H1 (cell line): Measurements from ENCODE around the gene PDE4D. TPM values are rescaled to one million over a fixed set of nuclear protein-coding genes. Genes with fewer than 3 reads are reported as not detected.

ENCODE experiments used
- CTCF ChIA-PET: fragments of 300-600 bp; sonication (Branson Sonifier 250); formaldehyde crosslinking; loops from one replicate; lab custom pipeline; 2021; ENCODE audit not compliant: partially characterized antibody; lab: Charles Lee
- POLR2A ChIA-PET: fragments of 300-600 bp; sonication (Branson Sonifier 250); formaldehyde crosslinking; loops from one replicate; lab custom pipeline; 2021; ENCODE audit warnings: inconsistent platforms; ENCODE audit not compliant: partially characterized antibody; lab: Charles Lee
- DNase-seq, 2 experiments: peaks; one replicate each; pipeline versions ENCODE4 v3.0.0 to v3.0.0-alpha.2; 2010 to 2022; ENCODE audit warnings: low spot score in 2 of 2, low read depth in 1 of 2, mixed read lengths in 1 of 2
- FAIRE-seq: peaks from 2 replicates; lab custom pipeline; 2011; peaks lifted over from hg19 to GRCh38; lab: Jason Lieb, UNC
- H2AFZ ChIP-seq: 2 replicates; pipeline ENCODE4 v1.8.1; 2012; ENCODE audit warnings: low read length, inconsistent platforms
- H2AK5ac ChIP-seq: 2 replicates; pipeline ENCODE4 v1.6.1; 2013; ENCODE audit warnings: low read depth, low read length
- H2BK120ac ChIP-seq: replicated peaks from 2 replicates; pipeline ENCODE3; 2013; ENCODE audit warnings: low read depth, low read length, inconsistent platforms
- H2BK12ac ChIP-seq: 2 replicates; pipeline ENCODE4 v1.6.1; 2013; ENCODE audit warnings: low read depth, low read length
- H2BK15ac ChIP-seq: 2 replicates; pipeline ENCODE4 v1.6.1; 2013; ENCODE audit warnings: low read length
- H2BK20ac ChIP-seq: 2 replicates; pipeline ENCODE4 v1.6.1; 2013; ENCODE audit warnings: low read length
- H2BK5ac ChIP-seq: 2 replicates; pipeline ENCODE4 v1.6.1; 2013; ENCODE audit warnings: low read depth, low read length
- H3K14ac ChIP-seq: 2 replicates; pipeline ENCODE4 v1.6.1; 2013; ENCODE audit warnings: inconsistent platforms; ENCODE audit not compliant: insufficient read length
- H3K18ac ChIP-seq: 2 replicates; pipeline ENCODE4 v1.6.1; 2013; ENCODE audit warnings: low read length; ENCODE audit errors: extremely low read depth
- H3K23ac ChIP-seq: 2 replicates; pipeline ENCODE4 v1.6.1; 2013; ENCODE audit warnings: inconsistent platforms; ENCODE audit not compliant: insufficient read length
- H3K23me2 ChIP-seq: 2 replicates; pipeline ENCODE4 v1.6.1; 2013; ENCODE audit warnings: low read depth, low read length
- H3K27ac ChIP-seq: 2 replicates; pipeline ENCODE4 v1.6.1; 2011; ENCODE audit warnings: low read depth, low read length, inconsistent platforms
- H3K27me3 ChIP-seq, 4 experiments: replicated peaks in 1 of 4; 1 replicate in 1 of 4; 2 replicates in 3 of 4; pipeline versions ENCODE4 v1.6.1 to v1.8.1; 2011 to 2013; ENCODE audit warnings: low read length in 3 of 4, mild to moderate bottlenecking in 3 of 4, inconsistent platforms in 2 of 4, mixed read lengths in 2 of 4, moderate library complexity in 1 of 4; ENCODE audit not compliant: control insufficient read depth in 3 of 4, insufficient read depth in 3 of 4; ENCODE audit errors: extremely low read depth in 1 of 4
- H3K36me3 ChIP-seq, 4 experiments: 2 replicates each; pipeline versions ENCODE4 v1.6.1 to v1.8.1; 2011 to 2013; ENCODE audit warnings: mild to moderate bottlenecking in 4 of 4, low read length in 3 of 4, moderate library complexity in 2 of 4, control low read depth in 1 of 4, inconsistent platforms in 1 of 4; ENCODE audit not compliant: insufficient read depth in 4 of 4, control insufficient read depth in 2 of 4
- H3K4ac ChIP-seq: replicated peaks from 2 replicates; pipeline ENCODE3; 2013; ENCODE audit warnings: low read length, low read depth, mixed read lengths, inconsistent platforms; ENCODE audit not compliant: insufficient read length
- H3K4me1 ChIP-seq, 4 experiments: replicated peaks in 1 of 4; 1 replicate in 1 of 4; 2 replicates in 3 of 4; pipeline versions ENCODE4 v1.6.1 to v1.8.1; 2011 to 2013; ENCODE audit warnings: low read length in 3 of 4, inconsistent platforms in 2 of 4, mixed read lengths in 1 of 4; ENCODE audit not compliant: insufficient read depth in 4 of 4, control insufficient read depth in 3 of 4
- H3K4me2 ChIP-seq, 2 experiments: 2 replicates each; pipeline versions ENCODE4 v1.6.1 to v1.8.1; 2011 to 2013; ENCODE audit warnings: low read depth in 2 of 2, low read length in 2 of 2, control low read depth in 1 of 2, inconsistent platforms in 1 of 2, mild to moderate bottlenecking in 1 of 2; ENCODE audit not compliant: insufficient read depth in 1 of 2
- H3K4me3 ChIP-seq, 4 experiments: fragments of 200-600, 300-600 bp in 1 of 4; sonication (generic), shearing (Covaris generic), sonication (Bioruptor Twin) in 1 of 4; 2 replicates each; pipeline versions ENCODE4 v1.5.1 to v1.8.1; 2011 to 2016; ENCODE audit warnings: low read length in 4 of 4, low read depth in 3 of 4, control low read depth in 2 of 4, inconsistent platforms in 2 of 4, mild to moderate bottlenecking in 2 of 4, mixed read lengths in 1 of 4, moderate library complexity in 1 of 4; ENCODE audit not compliant: insufficient read depth in 2 of 4; ENCODE audit errors: extremely low read depth in 1 of 4
- H3K56ac ChIP-seq: replicated peaks from 2 replicates; pipeline ENCODE3; 2013; ENCODE audit warnings: low read depth, mild to moderate bottlenecking, mixed read lengths, low read length, inconsistent platforms; ENCODE audit not compliant: insufficient read length
- H3K79me1 ChIP-seq: 2 replicates; pipeline ENCODE4 v1.6.1; 2013; ENCODE audit warnings: low read depth, low read length, control low read depth
- H3K79me2 ChIP-seq, 2 experiments: 2 replicates each; pipeline versions ENCODE4 v1.6.1 to v1.8.1; 2012 to 2013; ENCODE audit warnings: low read length in 2 of 2, mild to moderate bottlenecking in 2 of 2, inconsistent platforms in 1 of 2; ENCODE audit not compliant: insufficient read depth in 2 of 2, control insufficient read depth in 1 of 2
- H3K9ac ChIP-seq, 4 experiments: replicated peaks in 1 of 4; 1 replicate in 1 of 4; 2 replicates in 3 of 4; pipeline versions ENCODE4 v1.6.1 to v1.8.1; 2011 to 2013; ENCODE audit warnings: low read depth in 3 of 4, low read length in 3 of 4, control low read depth in 2 of 4, mild to moderate bottlenecking in 2 of 4, moderate library complexity in 2 of 4, inconsistent platforms in 1 of 4; ENCODE audit errors: extremely low read depth in 1 of 4
- H3K9me3 ChIP-seq, 2 experiments: 2 replicates each; pipeline versions ENCODE4 v1.6.1 to v1.8.1; 2012 to 2013; ENCODE audit warnings: mild to moderate bottlenecking in 2 of 2, moderate library complexity in 2 of 2, control low read depth in 1 of 2, inconsistent platforms in 1 of 2, low read depth in 1 of 2, low read length in 1 of 2, mixed read lengths in 1 of 2; ENCODE audit not compliant: insufficient read depth in 2 of 2
- H4K20me1 ChIP-seq, 2 experiments: replicated peaks in 1 of 2; 2 replicates each; pipeline versions ENCODE3 to v1.8.1; 2011 to 2013; ENCODE audit warnings: inconsistent platforms in 2 of 2, low read length in 2 of 2, mild to moderate bottlenecking in 1 of 2; ENCODE audit not compliant: insufficient read depth in 2 of 2, control insufficient read depth in 1 of 2
- H4K5ac ChIP-seq: 2 replicates; pipeline ENCODE4 v1.6.1; 2013; ENCODE audit warnings: low read length, low read depth, mixed read lengths, inconsistent platforms; ENCODE audit not compliant: insufficient read length
- H4K8ac ChIP-seq: 2 replicates; pipeline ENCODE4 v1.8.0; 2013; ENCODE audit warnings: mild to moderate bottlenecking, moderate library complexity, low read length, inconsistent platforms; ENCODE audit not compliant: insufficient read depth; ENCODE audit errors: extremely low read depth
- H4K91ac ChIP-seq: replicated peaks from 2 replicates; pipeline ENCODE3; 2013; ENCODE audit warnings: low read length, mixed read lengths, inconsistent platforms; ENCODE audit not compliant: insufficient read length
- EGR1 ChIP-seq: IDR thresholded peaks from 2 replicates; pipeline ENCODE4 v1.6.1; 2011; ENCODE audit warnings: low read depth, low read length, borderline replicate concordance
- GABPA ChIP-seq: IDR thresholded peaks from 2 replicates; pipeline ENCODE4 v1.6.1; 2011; ENCODE audit warnings: mild to moderate bottlenecking, low read length, moderate library complexity, borderline replicate concordance; ENCODE audit not compliant: insufficient read depth
- NANOG ChIP-seq: IDR thresholded peaks from 2 replicates; pipeline ENCODE4 v1.6.1; 2011; ENCODE audit warnings: low read length, low read depth, mild to moderate bottlenecking, inconsistent platforms; ENCODE audit not compliant: insufficient read depth, poor library complexity, severe bottlenecking
- SIX5 ChIP-seq: IDR thresholded peaks from 2 replicates; pipeline ENCODE4 v1.6.1; 2011; ENCODE audit warnings: mild to moderate bottlenecking, low read depth, low read length
- SP4 ChIP-seq: IDR thresholded peaks from 2 replicates; pipeline ENCODE4 v1.6.1; 2012; ENCODE audit warnings: low read length, inconsistent platforms
- ZNF274 ChIP-seq: IDR thresholded peaks from 2 replicates; pipeline ENCODE4 v1.7.0; 2012; ENCODE audit warnings: low read length, borderline replicate concordance; ENCODE audit errors: extremely low read depth
- WGBS, 2 experiments: shearing (Covaris generic) in 1 of 2; methylation state at CpG; one replicate each; pipeline versions ENCODE4 v1.1.6 to v1.1.7; 2013 to 2015; ENCODE audit warnings: low lambda C conversion rate in 2 of 2, mixed read lengths in 2 of 2, inconsistent platforms in 1 of 2, low coverage in 1 of 2, missing lambda C conversion rate in 1 of 2; ENCODE audit not compliant: insufficient replicate concordance in 2 of 2, insufficient coverage in 1 of 2, insufficient read length in 1 of 2; ENCODE audit errors: extremely low coverage in 1 of 2, missing lambda C conversion rate in 1 of 2; 5-methylcytosine and 5-hydroxymethylcytosine counted together
- polyA plus RNA-seq, 7 experiments: library from polyadenylated mRNA; depleted of rRNA in 3 of 7; stranded (reverse) in 5 of 7; unstranded in 2 of 7; fragments of >200 nt in 5 of 7; fragments of 200-250 nt in 2 of 7; gene quantifications; 1 replicate in 5 of 7; 2 replicates in 1 of 7; 4 replicates in 1 of 7; pipeline versions ENCODE4 v1.2.1 to v1.2.3, GENCODE V29; 2011 to 2013; ENCODE audit warnings: missing spikeins in 2 of 7, mixed read lengths in 2 of 7
- total RNA-seq: library from RNA; stranded (reverse); fragmentation: NEBNext Ultra II Directional; extraction: Animal tissue kit (Norgen Biotek cat#: 25700); gene quantifications from 2 replicates; pipeline ENCODE4 v1.2.1, GENCODE V29; 2021

PDE4D gene
- total and polyA plus RNA-seq, 2 of the 8 experiments (the other 6 are each of a cell fraction or from before 2014, with no cell fraction given), result 2.3 to 3.7 TPM

GRCh38 chr5:59128646-59129290, 764.8 kb downstream of the PDE4D start:
- FAIRE-seq (no peak), DNase-seq (no peak)
- no peaks in the 10 kb centered on the region for H4K20me1 ChIP-seq
- no peaks in the 10 kb centered on the region for H3K79me2 ChIP-seq
- no peak overlapping the region for H2AFZ ChIP-seq
- no peak for TF ChIP-seq NANOG
- TF ChIP-seq SP4, result no peak
- no peak for TF ChIP-seq EGR1
- no peak for TF ChIP-seq SIX5
- TF ChIP-seq ZNF274, result no peak
- no peak for TF ChIP-seq GABPA
- no peak overlapping the region for H4K8ac ChIP-seq
- H3K23ac ChIP-seq, result no peak overlapping the region
- H3K9ac ChIP-seq, result no peak overlapping the region
- POLR2A ChIA-PET, result interaction anchor here (1.0 to 1.3 kb wide), 2 partner anchors 8 to 22 kb away, joined by 3 read pairs; no protein-coding TSS in a partner anchor
- no peak overlapping the region for H3K4ac ChIP-seq
- no peak overlapping the region for H4K5ac ChIP-seq
- H2BK5ac ChIP-seq, result no peak overlapping the region
- H3K4me1 ChIP-seq, result peaks cover 5 to 23% (median 19%) of the 10 kb centered on the region in 4 experiments
- H3K9me3 ChIP-seq, result no peaks in the 10 kb centered on the region
- H3K27ac ChIP-seq, result no peak overlapping the region
- peaks cover 3% of the 10 kb centered on the region; the same call in 1 of the 2 replicates for H3K23me2 ChIP-seq
- no peak overlapping the region for H2BK15ac ChIP-seq
- no peak overlapping the region for H3K14ac ChIP-seq
- H3K27me3 ChIP-seq, result no peaks in the 10 kb centered on the region
- H3K56ac ChIP-seq, result no peak overlapping the region
- H4K91ac ChIP-seq, result no peak overlapping the region
- H3K4me2 ChIP-seq, result no peak overlapping the region; a peak in 1 of 4 replicates
- H3K4me3 ChIP-seq, result no peak overlapping the region
- no peaks in the 10 kb centered on the region for H3K79me1 ChIP-seq
- CTCF ChIA-PET, result interaction anchor here (1.0 to 4.0 kb wide), 5 partner anchors 10 to 122 kb away, joined by 3 to 17 read pairs (median 9); no protein-coding TSS in a partner anchor
- H2BK12ac ChIP-seq, result no peak overlapping the region
- H2BK120ac ChIP-seq, result no peak overlapping the region
- WGBS, 2 experiments, result 95% methylated on average over 1 of the region's 1 CpG; no CpG with 5 or more reads in 1 of the 2 experiments
- H3K18ac ChIP-seq, result no peak overlapping the region
- H3K36me3 ChIP-seq, result no peaks in the 10 kb centered on the region
- no peak overlapping the region for H2AK5ac ChIP-seq
- no peak overlapping the region for H2BK20ac ChIP-seq
